GM23248 (cell line): ENCODE measurements around the gene TRAF3.

Experiments used
- EZH2 ChIP-seq: fragments of 200-600 bp; sonication (generic); IDR thresholded peaks from 2 replicates; pipeline ENCODE4 v1.6.1; 2018; ENCODE audit warnings: antibody characterized with exemption, mild to moderate bottlenecking; ENCODE audit not compliant: insufficient read depth, poor library complexity, severe bottlenecking
- EZH2phosphoT487 ChIP-seq: fragments of 200-600 bp; sonication (generic); IDR thresholded peaks from 2 replicates; pipeline ENCODE4 v1.6.1; 2018; ENCODE audit warnings: antibody characterized with exemption, moderate library complexity, mild to moderate bottlenecking, low read depth; ENCODE audit not compliant: insufficient read depth

DNA sequence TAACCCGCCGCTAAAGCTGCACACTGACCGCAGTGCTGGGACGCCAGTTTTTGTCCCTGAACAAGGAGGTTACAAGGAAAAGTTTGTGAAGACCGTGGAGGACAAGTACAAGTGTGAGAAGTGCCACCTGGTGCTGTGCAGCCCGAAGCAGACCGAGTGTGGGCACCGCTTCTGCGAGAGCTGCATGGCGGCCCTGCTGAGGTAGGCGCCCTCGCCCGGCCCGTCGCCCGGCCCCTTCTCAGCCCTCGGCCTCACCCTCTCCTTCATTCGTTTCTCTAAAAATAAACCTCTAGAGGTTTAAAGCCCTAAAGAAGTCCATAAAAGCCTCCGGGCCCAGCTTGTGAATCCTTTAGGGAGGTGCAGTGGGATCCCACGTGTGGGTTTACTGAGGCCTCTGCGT is 93.0 kb downstream of the TRAF3 start:
- TF ChIP-seq EZH2phosphoT487 (no peak), EZH2 (no peak)
